HG03442 (cell line): ENCODE data around the gene ISM1.
A peak's percentile ranks its signal among the peaks of the same experiment; 100 is the strongest.

ENCODE experiments used
- ATAC-seq: cut with Tn5 transposase; IDR thresholded peaks from one replicate; pipeline ENCODE4 v1.9.1; 2021; ENCODE audit warnings: mild to moderate bottlenecking, moderate library complexity; ENCODE audit not compliant: unreplicated experiment

The ISM1 gene

DNA sequence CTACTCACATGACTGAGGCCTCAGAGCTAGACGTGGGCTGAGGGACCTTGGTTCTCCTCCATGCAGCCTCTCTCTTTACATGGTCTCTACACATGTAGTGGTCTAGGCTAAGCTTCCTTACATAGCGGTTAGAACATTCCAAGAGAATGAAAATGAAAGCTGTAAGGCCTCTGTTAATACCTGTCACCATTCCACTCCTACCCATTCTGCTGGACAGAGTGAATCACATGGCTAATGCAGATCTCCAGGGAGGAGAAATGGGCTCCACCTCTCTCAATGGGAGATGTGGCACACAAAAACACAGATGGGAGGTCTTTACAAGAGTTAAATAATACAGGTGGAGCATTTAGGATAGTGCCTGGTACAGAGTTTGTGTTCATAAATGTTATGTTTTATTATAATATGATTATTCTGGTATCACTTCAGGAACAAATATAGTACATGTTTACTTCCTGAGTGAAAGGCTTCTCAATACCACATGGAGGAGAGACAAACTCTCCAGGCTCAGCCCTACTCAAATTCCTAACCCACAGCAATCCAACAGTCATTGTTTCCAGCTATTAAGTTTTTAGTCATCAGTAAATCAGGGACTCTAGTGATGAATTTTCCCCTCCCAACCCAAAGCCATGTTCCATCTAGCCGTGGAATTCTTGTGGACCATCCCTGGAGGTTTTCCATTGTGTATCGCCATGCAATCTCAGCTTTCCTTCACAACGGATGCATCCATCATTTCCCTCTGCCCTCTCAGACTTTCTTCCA lies 57.9 kb downstream of the ISM1 start:
- no peak for ATAC-seq

DNA sequence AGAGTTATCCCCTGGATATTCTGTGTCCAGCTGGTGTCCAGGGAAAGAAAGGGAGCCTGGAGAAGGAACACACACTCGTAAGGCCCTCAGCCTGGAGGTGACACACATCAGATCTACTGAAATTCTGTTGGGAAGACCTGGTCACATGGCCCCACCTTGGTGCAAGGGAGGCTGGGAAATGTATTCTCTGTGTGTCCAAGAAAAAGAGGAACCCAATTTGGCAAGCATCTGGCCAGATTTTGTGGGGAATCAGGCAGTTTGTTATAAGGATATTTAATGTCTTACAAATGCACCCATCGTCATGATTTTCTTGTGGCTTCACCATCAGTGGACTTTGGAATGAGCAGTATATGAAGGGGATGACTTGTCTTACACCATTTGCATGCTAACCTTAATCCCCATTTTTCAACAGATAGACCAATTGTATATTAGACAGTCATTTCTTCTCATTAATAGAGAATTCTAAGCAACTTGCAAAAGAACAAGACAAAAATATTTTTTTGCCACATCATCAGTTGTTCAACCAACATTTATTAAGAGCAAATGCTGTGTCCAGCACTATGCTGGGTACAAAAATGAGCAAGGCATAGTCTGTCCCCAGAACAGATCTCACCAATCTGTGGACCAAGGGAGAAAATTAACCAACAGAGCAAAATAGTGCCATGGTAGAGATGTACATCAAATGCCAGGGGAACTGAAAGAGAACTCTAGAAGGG lies 59.7 kb downstream of the ISM1 start:
- no peak for ATAC-seq

GRCh38 chr20:13283869-13284829 lies 63.1 kb downstream of the ISM1 start:
- no peak for ATAC-seq

GRCh38 chr20:13284830-13285229 lies 63.8 kb downstream of the ISM1 start:
- ATAC-seq: no peak

DNA sequence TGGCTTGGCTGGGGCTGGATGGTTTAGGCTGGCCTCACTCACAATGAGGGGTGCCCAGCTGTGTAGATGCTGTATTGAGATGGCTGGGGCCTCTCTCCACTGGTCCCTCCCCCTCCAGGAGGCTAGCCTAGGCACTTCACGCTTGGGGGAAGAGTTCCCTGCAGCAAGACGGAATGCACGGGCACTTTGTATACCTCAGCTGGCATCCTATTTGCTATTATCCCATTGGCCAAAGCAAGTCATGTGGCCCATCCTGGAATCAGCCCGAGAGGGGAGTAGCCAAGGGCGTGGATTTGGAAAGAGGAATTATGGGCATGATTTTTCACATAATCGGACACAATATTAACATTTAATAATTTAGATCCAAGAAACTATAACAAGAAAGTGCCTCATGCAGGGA lies 64.3 kb downstream of the ISM1 start:
- ATAC-seq: no peak

- ATAC-seq: no peak
Measured at GRCh38 chr20:13286052-13286451, 65.0 kb downstream of the ISM1 start.

DNA sequence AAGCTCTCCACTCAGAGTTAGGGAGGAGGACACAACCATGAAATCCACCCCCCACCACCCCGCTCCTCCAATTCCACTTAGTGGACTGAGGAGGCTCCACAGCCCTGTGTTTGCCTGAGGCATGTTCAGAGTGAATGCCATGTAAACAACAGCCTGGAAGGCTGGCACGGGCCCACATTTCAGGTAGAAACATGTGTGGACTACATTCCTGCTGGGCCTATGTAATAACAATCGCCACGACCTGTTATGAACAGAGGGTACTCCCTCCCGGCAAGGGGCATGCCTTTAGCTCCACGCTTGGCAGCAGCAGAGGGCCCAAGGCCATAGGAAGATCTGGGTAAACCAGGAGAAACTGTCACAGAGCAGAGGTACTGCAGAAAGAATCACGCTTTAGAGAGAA lies 65.5 kb downstream of the ISM1 start:
- ATAC-seq: no peak

DNA sequence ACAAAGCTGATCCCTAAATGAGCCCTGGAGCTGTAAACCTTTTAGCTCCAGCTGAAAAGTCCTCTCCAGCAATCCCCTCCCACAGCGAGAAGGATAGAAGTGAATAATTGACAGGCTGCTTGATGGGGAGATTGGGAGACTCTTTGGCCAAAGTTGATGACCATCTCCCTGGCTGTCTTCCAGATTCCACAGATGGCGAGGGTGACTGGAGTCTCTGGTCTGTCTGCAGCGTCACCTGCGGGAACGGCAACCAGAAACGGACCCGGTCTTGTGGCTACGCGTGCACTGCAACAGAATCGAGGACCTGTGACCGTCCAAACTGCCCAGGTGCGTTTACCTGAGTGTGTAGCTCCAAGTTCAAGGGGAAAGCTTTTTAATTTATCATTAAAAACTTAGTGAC lies 67.3 kb downstream of the ISM1 start:
- ATAC-seq: no peak

GRCh38 chr20:13289031-13289430 lies 68.0 kb downstream of the ISM1 start:
- ATAC-seq: no peak

GRCh38 chr20:13290724-13291123 lies 69.7 kb downstream of the ISM1 start:
- no peak for ATAC-seq

- ATAC-seq: no peak
Measured at GRCh38 chr20:13291157-13291556, 70.1 kb downstream of the ISM1 start.

DNA sequence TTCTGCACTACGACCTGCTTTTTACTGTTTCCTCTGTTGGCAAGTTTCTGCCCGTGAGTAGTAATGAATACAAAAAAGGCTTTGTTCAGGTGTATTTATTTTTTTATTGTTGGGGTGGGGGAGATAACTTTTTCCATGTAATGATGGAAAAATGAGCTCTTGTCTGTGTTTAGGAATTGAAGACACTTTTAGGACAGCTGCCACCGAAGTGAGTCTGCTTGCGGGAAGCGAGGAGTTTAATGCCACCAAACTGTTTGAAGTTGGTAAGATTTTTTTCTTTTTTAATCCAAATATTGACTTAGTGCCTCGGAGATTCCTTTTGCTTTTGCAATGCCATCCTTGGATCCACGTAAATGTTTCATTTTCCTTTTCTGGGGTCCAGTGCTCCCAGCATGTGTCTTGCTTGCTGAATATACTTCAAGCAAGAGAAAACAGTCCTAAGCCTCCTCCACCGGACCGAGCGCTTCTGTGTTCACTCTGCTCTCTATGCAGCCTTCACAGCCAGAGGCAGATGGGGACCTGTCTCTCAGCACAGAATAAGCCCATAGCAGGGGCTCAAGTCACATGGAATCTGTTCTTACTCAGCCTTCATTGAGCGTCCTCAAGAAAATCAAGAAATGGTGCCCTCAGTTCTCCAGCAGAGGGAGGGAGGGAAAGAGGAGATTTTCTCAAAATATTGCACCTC lies 71.3 kb downstream of the ISM1 start:
- ATAC-seq: no peak

- peak; percentile 54 for ATAC-seq
Measured at GRCh38 chr20:13294522-13294921, 73.4 kb downstream of the ISM1 start.

GRCh38 chr20:13295637-13296036 lies 74.6 kb downstream of the ISM1 start:
- ATAC-seq: no peak

- no peak for ATAC-seq
Measured at GRCh38 chr20:13296070-13296469, 75.0 kb downstream of the ISM1 start.

- ATAC-seq: no peak
Measured at GRCh38 chr20:13297147-13297899, 76.2 kb downstream of the ISM1 start.

DNA sequence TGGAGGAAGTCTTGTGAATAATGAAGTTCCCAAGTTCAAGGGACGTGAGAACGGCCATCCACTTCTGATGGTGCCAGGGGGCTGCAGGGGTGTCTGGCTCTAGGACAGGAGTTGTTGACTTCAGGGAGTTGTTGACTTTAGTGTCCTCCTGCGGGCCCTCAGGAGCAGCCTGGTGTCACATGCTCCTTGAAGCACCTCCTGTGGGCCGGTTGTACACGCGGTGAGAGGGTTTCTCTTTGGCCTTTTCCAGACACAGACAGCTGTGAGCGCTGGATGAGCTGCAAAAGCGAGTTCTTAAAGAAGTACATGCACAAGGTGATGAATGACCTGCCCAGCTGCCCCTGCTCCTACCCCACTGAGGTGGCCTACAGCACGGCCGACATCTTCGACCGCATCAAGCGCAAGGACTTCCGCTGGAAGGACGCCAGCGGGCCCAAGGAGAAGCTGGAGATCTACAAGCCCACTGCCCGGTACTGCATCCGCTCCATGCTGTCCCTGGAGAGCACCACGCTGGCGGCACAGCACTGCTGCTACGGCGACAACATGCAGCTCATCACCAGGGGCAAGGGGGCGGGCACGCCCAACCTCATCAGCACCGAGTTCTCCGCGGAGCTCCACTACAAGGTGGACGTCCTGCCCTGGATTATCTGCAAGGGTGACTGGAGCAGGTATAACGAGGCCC lies 77.8 kb downstream of the ISM1 start:
- ATAC-seq: no peak

- ATAC-seq: no peak
Measured at GRCh38 chr20:13299401-13299800, 78.3 kb downstream of the ISM1 start.

GRCh38 chr20:13301596-13301995 lies 80.5 kb downstream of the ISM1 start:
- ATAC-seq: no peak
